Right hindlimb (tissue), 1 donor: ENCODE measurements around the gene RTN4RL1.

ENCODE experiments used
- DNase-seq: peaks from one replicate; pipeline ENCODE4 v3.0.0-alpha.2; 2018

The RTN4RL1 gene

GRCh38 chr17:2059547-2060384 is 34.6 kb upstream of the RTN4RL1 start:
- no peak for DNase-seq

GRCh38 chr17:2058586-2059546 is 33.7 kb upstream of the RTN4RL1 start:
- DNase-seq: peak; percentile 72

DNA sequence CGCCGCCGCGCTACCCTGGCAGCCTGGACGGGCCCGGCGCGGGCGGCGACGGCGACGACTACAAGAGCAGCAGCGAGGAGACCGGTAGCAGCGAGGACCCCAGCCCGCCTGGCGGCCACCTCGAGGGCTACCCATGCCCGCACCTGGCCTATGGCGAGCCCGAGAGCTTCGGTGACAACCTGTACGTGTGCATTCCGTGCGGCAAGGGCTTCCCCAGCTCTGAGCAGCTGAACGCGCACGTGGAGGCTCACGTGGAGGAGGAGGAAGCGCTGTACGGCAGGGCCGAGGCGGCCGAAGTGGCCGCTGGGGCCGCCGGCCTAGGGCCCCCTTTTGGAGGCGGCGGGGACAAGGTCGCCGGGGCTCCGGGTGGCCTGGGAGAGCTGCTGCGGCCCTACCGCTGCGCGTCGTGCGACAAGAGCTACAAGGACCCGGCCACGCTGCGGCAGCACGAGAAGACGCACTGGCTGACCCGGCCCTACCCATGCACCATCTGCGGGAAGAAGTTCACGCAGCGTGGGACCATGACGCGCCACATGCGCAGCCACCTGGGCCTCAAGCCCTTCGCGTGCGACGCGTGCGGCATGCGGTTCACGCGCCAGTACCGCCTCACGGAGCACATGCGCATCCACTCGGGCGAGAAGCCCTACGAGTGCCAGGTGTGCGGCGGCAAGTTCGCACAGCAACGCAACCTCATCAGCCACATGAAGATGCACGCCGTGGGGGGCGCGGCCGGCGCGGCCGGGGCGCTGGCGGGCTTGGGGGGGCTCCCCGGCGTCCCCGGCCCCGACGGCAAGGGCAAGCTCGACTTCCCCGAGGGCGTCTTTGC is 32.8 kb upstream of the RTN4RL1 start:
- DNase-seq: peak; percentile 45

DNA sequence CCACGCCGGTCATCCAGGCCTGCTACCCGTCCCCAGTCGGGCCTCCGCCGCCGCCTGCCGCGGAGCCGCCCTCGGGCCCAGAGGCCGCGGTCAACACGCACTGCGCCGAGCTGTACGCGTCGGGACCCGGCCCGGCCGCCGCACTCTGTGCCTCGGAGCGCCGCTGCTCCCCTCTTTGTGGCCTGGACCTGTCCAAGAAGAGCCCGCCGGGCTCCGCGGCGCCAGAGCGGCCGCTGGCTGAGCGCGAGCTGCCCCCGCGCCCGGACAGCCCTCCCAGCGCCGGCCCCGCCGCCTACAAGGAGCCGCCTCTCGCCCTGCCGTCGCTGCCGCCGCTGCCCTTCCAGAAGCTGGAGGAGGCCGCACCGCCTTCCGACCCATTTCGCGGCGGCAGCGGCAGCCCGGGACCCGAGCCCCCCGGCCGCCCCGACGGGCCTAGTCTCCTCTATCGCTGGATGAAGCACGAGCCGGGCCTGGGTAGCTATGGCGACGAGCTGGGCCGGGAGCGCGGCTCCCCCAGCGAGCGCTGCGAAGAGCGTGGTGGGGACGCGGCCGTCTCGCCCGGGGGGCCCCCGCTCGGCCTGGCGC is 32.1 kb upstream of the RTN4RL1 start:
- DNase-seq: peak; percentile 55

GRCh38 chr17:2056206-2057174 is 31.4 kb upstream of the RTN4RL1 start:
- peak; percentile 48 for DNase-seq

DNA sequence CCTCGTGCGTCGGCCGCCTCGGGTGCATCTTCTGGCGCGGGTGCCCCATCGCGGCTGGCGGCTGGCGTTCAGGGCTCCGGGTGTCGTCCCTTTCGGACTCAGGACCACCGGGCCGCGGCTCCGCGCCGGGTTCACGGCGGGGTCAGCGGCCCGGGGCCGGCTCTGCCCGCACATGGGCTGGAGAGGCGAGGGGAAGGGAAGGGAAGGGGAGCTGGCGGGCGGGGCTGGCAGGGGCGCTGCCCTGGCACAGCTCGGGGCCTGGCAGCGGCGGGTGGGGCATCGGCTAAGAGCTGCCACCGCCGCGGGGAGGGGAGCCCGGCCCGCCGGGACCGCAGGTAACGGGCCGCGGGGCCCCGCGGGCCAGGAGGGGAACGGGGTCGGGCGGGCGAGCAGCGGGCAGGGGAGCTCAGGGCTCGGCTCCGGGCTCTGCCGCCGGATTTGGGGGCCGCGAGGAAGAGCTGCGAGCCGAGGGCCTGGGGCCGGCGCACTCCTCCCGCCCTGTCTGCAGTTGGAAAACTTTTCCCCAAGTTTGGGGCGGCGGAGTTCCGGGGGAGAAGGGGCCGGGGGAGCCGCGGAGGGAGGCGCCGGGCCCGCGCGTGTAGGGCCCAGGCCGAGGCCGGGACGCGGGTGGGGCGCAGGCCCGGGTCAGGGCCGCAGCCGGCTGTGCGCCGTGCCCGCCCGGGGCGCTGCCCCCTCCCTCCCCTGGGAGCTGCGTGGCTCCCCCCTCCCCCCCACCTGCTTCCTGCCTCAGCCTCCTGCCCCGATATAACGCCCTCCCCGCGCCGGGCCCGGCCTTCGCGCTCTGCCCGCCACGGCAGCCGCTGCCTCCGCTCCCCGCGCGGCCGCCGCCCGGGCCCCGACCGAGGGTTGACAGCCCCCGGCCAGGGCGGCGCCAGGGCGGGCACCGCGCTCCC is 30.4 kb upstream of the RTN4RL1 start:
- peak; percentile 71 for DNase-seq

DNA sequence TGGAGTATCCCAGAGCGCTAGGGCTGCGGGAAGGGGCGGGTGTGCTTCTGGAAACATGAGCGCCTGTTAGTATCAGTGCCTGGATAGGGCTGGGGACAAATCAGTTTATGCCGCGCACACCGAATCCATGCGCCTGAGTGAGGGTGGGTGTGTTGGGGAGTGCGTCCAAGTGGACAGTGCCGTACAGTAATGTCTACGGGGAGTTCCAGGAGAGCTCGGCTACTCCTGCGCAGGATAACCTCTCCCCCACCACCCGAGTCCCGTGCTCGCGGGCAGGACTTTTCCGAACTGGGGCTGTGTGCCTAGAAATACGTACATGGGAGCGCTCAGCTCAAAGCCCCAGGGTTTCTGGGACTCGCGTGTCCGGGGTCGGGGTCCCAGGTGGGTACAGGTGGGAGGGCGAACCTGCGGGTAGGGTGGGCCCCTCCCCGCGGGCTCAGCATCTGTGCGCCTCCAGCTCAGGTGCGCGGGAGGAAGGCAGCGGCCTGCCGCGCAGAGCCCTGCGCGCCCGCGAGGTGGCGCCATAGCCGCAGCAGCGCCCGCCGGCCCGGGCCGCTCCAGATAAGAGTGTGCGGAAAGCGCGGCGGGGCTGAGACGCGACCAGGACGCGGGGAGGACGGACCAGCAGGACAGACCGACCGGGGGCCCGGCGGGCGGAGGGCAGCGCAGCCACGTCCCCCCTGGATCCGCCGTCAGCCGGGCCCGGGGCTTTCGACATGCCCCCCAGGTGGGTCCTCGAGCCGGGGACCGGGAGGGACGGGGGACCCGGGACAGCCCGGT is 29.6 kb upstream of the RTN4RL1 start, which contains the start of gene HIC1:
HIC1 (plus strand) TSS at position 592 of the 780 bp plus-strand sequence. CDS start 1,588 bp downstream, outside the sequence.
- DNase-seq: peak; percentile 89

- no peak for DNase-seq
These were observed 29.1 kb upstream of the RTN4RL1 start for GRCh38 chr17:2054262-2054511.

DNA sequence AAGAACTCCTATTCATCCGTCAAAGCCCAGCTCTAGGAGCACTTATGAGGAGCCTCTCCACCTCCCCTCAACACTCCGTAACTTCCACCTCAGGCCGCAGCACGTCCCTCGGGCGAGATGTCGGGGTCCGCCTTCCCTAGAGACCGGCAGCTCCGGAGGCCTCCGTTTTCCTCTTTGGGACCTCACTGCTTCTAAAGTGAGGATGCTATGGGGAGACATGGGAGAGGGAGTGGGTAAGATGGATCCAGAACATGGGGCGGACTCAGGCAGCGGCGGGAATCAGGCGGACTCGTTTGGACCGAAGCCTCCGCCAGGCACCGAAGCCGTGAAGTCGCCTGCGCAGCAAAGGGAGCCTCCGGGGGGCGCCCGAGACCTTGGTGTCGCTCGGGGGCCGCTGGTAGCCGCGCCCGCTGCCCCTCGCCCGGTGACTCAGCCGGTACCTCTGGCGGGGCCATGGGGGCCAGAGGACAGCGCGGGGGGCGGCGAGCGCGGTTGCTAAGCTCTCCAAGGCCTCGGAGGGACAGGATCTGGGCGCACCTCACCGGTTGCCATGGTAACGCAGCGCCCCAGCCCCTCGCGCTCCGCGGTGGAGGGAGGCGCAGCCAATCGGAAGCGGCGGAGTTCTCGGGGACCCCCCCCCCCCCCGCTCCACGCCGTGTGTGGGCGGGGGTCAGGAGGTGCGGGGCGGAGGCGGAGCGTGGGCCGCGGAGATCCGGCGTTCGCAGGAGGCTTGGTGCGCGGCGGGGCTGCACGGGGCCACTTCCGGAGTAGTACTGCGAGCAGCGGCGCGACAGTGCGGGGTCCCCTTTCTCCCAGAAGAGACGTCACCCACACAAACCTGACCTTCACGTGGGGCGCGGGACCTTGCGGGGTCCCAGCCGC is 28.5 kb upstream of the RTN4RL1 start:
- DNase-seq: peak; percentile 86

GRCh38 chr17:2051933-2052559 is 26.9 kb upstream of the RTN4RL1 start:
- peak; percentile 41 for DNase-seq

GRCh38 chr17:2051061-2051932 is 26.2 kb upstream of the RTN4RL1 start:
- DNase-seq: peak; percentile 53

GRCh38 chr17:2050300-2051060 is 25.3 kb upstream of the RTN4RL1 start:
- peak; percentile 81 for DNase-seq

DNA sequence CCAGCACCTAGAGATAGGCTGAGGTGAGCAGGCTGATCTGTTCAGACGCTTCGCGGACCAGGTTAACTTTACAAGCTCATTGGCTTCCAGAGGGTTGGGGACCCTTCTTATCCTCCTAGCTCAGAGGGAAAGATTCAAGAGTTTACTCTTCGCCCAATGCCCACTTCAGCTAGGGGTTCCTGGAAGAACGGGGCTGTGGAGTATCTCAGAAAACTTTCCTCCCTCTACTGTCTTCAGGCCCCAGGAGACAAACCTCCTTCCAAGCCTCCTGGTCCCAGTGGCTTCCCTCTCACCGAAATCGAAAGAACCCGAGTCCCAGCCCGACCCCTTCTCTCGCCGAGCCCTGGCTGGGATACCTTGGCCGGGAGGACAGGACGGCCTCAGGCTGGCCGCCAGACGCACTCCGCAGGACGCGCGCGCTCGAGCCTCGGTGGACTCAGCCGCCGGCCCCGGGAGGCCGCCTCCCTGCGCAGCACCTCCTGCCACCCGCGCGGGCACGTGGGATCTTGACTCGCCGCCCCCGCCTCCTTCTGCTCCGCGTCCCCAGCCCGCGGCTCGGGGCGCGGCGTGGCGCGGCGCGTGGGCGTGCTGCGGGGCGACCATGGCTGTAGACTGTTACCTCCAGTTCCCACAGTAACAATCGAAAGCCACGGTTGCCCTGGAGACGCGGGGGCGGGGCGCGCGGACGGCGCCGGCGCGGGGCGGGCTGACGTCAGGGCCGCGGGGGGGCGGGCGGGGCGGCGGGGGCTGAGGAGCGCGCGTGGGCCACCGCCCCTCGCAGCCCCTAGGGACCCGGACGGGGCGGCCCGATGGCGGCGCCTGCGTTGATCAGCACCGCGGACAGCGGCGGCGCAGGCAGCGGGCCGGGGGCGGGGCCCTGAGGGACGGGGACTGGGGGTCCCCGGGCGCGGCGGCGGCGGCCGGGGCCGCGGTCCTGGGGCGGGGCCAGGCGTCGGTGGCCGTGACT is 24.5 kb upstream of the RTN4RL1 start:
- DNase-seq: peak; percentile 93

DNA sequence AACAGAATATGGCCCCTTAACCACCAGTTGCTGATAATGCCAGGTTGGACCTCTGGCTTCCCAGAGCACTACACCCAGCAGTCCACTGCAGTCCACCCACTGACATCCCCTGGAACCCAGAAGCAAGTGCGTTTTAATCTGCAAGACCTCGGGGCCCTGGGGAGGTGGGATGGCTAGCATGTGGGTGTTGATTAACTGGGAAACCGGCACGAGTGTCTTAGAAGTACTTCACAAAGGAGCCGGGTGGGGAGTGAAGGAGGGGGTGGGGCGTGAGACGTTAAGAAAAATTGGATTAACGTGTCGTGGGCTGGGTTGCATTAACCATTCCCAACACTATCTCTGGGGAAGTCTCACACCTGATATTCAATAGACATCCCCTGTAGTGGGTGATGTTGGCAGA is 23.7 kb upstream of the RTN4RL1 start:
- DNase-seq: no peak

DNA sequence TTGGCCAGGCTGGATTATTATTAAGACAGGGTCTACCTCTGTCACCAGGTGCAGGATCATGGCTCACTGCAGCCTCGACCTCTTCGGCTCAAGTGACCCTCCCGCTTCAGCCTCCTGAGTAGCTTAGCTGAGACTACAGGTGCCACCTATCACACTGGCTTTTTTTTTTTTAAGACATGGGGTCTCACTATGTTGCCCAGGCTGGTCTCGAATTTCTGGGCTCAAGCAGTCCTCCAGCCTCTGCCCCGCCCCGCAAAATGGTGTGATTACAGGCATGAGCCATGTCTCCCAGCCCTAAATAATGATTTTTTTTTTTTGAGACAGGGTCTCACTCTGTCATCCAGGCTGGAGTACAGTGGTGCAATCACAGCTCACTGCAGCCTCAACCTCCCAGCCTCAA is 22.5 kb upstream of the RTN4RL1 start:
- no peak for DNase-seq
